HCT116 (cell line): ENCODE results near the gene TLR3. TPM values are rescaled to one million over a fixed set of nuclear protein-coding genes. Genes with fewer than 3 reads are reported as not detected.

Experiments used
- ATAC-seq: fragments of 200-7000 bp; cut with Tn5 transposase; 2 replicates; pipeline ENCODE4 v1.9.1; 2020; ENCODE audit warnings: mild to moderate bottlenecking, moderate library complexity
- Bru-seq: library from RNA; stranded (reverse); fragments of 400-500 nt; gene quantifications from one replicate; lab custom pipeline; 2021; lab: Mats Ljungman, UMichigan
- BruChase-seq, 2 experiments: library from RNA; stranded (reverse); fragments of 400-500 nt; gene quantifications; one replicate each; lab custom pipeline; 2021; lab: Mats Ljungman, UMichigan
- BruUV-seq: library from RNA; stranded (reverse); fragments of 400-500 nt; replicated peaks from 2 replicates; lab custom pipeline; 2021; lab: Mats Ljungman, UMichigan
- CTCF ChIA-PET: fragments of 300-600 bp; sonication (Branson Sonifier 250); formaldehyde crosslinking; loops from one replicate; lab custom pipeline; 2021; ENCODE audit warnings: antibody characterized with exemption; lab: Charles Lee
- POLR2A ChIA-PET: fragments of 300-600, 350-600 bp; sonication (Branson Sonifier 250); formaldehyde crosslinking; loops from one replicate; lab custom pipeline; 2021; ENCODE audit warnings: antibody characterized with exemption; lab: Charles Lee
- RAD21 ChIA-PET, 2 experiments: fragments of 300-600 bp; sonication (Branson Sonifier 250); formaldehyde crosslinking; loops; one replicate each; lab custom pipeline; 2023; ENCODE audit warnings: low total read pairs in 2 of 2; ENCODE audit not compliant: uncharacterized antibody in 2 of 2, unreplicated experiment in 2 of 2, low non-redundant PET in 1 of 2; lab: Charles Lee
- DNase-seq: peaks from one replicate; pipeline ENCODE4 v3.0.0-alpha.2; 2010; ENCODE audit warnings: low read depth, low spot score
- H2AFZ ChIP-seq: fragments of 200-600 bp; shearing (Covaris generic), sonication (generic); 2 replicates; pipeline ENCODE4 v1.6.1; 2017; ENCODE audit warnings: low read depth, mixed run types, mixed read lengths, antibody characterized with exemption, low read length; ENCODE audit not compliant: poor library complexity, severe bottlenecking
- H3K27ac ChIP-seq: 2 replicates; pipeline ENCODE4 v1.5.1; 2012; ENCODE audit warnings: low read depth, low read length
- H3K27me3 ChIP-seq: fragments of 200-600 bp; sonication (generic); 2 replicates; pipeline ENCODE4 v1.6.1; 2016; ENCODE audit warnings: mixed run types, low read length, mixed read lengths; ENCODE audit not compliant: insufficient read depth
- H3K36me3 ChIP-seq, 2 experiments: fragments of 200-500 bp in 1 of 2; fragments of 200-600 bp in 1 of 2; sonication (Bioruptor generic) in 1 of 2; sonication (generic) in 1 of 2; 2 replicates each; pipeline versions ENCODE4 v1.5.1 to v1.6.1; 2014 to 2016; ENCODE audit warnings: low read length in 2 of 2, inconsistent platforms in 1 of 2, mixed read lengths in 1 of 2, mixed run types in 1 of 2; ENCODE audit not compliant: insufficient read depth in 2 of 2, control insufficient read depth in 1 of 2
- H3K4me1 ChIP-seq, 2 experiments: fragments of 200-600 bp in 1 of 2; sonication (generic) in 1 of 2; 2 replicates each; pipeline versions ENCODE4 v1.5.1 to v1.6.1; 2012 to 2017; ENCODE audit warnings: low read length in 2 of 2, inconsistent platforms in 1 of 2, mild to moderate bottlenecking in 1 of 2, mixed read lengths in 1 of 2, mixed run types in 1 of 2, moderate library complexity in 1 of 2; ENCODE audit not compliant: insufficient read depth in 2 of 2, control insufficient read depth in 1 of 2
- H3K4me2 ChIP-seq: fragments of 200-600 bp; sonication (generic); 2 replicates; pipeline ENCODE4 v1.6.1; 2017; ENCODE audit warnings: mixed run types, low read length, mixed read lengths
- H3K4me3 ChIP-seq, 2 experiments: fragments of 200-600 bp in 1 of 2; sonication (generic) in 1 of 2; replicated peaks in 1 of 2; 2 replicates each; pipeline ENCODE4 v1.5.1; 2011 to 2016; ENCODE audit warnings: low read length in 2 of 2, control low read depth in 1 of 2, low read depth in 1 of 2, mild to moderate bottlenecking in 1 of 2, mixed read lengths in 1 of 2, mixed run types in 1 of 2
- H3K79me2 ChIP-seq: fragments of 200-600 bp; sonication (generic); 2 replicates; pipeline ENCODE4 v1.6.1; 2017; ENCODE audit warnings: mild to moderate bottlenecking, mixed run types, low read length, moderate library complexity, mixed read lengths; ENCODE audit not compliant: insufficient read depth
- H3K9ac ChIP-seq: fragments of 200-600 bp; sonication (generic); 2 replicates; pipeline ENCODE4 v1.6.1; 2016; ENCODE audit warnings: low read length, mixed read lengths
- H3K9me2 ChIP-seq: fragments of 200-600 bp; sonication (generic), shearing (Covaris generic); 2 replicates; pipeline ENCODE4 v1.6.1; 2017; ENCODE audit warnings: mixed run types, mild to moderate bottlenecking, moderate library complexity; ENCODE audit not compliant: insufficient read depth
- H3K9me3 ChIP-seq, 2 experiments: fragments of 200-500 bp in 1 of 2; fragments of 200-600 bp in 1 of 2; sonication (Bioruptor generic) in 1 of 2; sonication (generic) in 1 of 2; 2 replicates each; pipeline ENCODE4 v1.6.1; 2014 to 2017; ENCODE audit warnings: low read length in 2 of 2, mixed read lengths in 2 of 2, inconsistent platforms in 1 of 2, low read depth in 1 of 2, mild to moderate bottlenecking in 1 of 2, mixed run types in 1 of 2, moderate library complexity in 1 of 2; ENCODE audit not compliant: control insufficient read depth in 1 of 2, insufficient read depth in 1 of 2
- H4K20me1 ChIP-seq: fragments of 200-600 bp; sonication (generic), shearing (Covaris generic); 2 replicates; pipeline ENCODE4 v1.6.1; 2017; ENCODE audit warnings: mixed run types, mild to moderate bottlenecking, moderate library complexity; ENCODE audit not compliant: insufficient read depth
- EGR1 ChIP-seq: IDR thresholded peaks from 2 replicates; pipeline ENCODE4 v1.6.1; 2012; ENCODE audit warnings: low read depth
- FOSL1 ChIP-seq: IDR thresholded peaks from 2 replicates; pipeline ENCODE4 v1.6.1; 2012; ENCODE audit warnings: low read depth
- JUND ChIP-seq: IDR thresholded peaks from 2 replicates; pipeline ENCODE4 v1.6.1; 2012
- SP1 ChIP-seq: IDR thresholded peaks from 2 replicates; pipeline ENCODE4 v1.6.1; 2012; ENCODE audit warnings: low read depth
- ZNF274 ChIP-seq: fragments of 200-500 bp; sonication (Bioruptor generic); IDR thresholded peaks from 2 replicates; pipeline ENCODE4 v1.6.1; 2014; ENCODE audit warnings: mild to moderate bottlenecking, low read depth, low read length, inconsistent platforms
- intact Hi-C: fragments of 100-400 bp; cut with micrococcal nuclease; formaldehyde crosslinking; loops from 2 replicates; pipeline ENCODE4 v1.10.0; 2022
- long read RNA-seq: library from polyadenylated mRNA; unstranded; transcript quantifications from one replicate; pipeline ENCODE4 v2.0.0, GENCODE V29; 2021; ENCODE audit not compliant: unreplicated experiment
- polyA plus RNA-seq: library from polyadenylated mRNA; unstranded; fragments of >200 nt; gene quantifications from 2 replicates; pipeline ENCODE4 v1.2.1, GENCODE V29; 2012; ENCODE audit warnings: missing spikeins
- total RNA-seq: library from RNA; stranded (reverse); gene quantifications from one replicate; pipeline ENCODE4 v1.2.1, GENCODE V29; 2021; ENCODE audit not compliant: unreplicated experiment
- TF ChIP-seq, protein P1 (sequence below), 3 experiments: fragments of 200-600 bp in 1 of 3; sonication (generic) in 1 of 3; IDR thresholded peaks in 2 of 3; conservative IDR thresholded peaks in 1 of 3; 2 replicates each; pipeline ENCODE4 v1.5.1; 2012 to 2017; ENCODE audit warnings: low read depth in 2 of 3, low read length in 2 of 3, antibody characterized with exemption in 1 of 3, borderline replicate concordance in 1 of 3, control low read depth in 1 of 3, mild to moderate bottlenecking in 1 of 3, mixed read lengths in 1 of 3, mixed run types in 1 of 3, moderate library complexity in 1 of 3; ENCODE audit not compliant: insufficient read depth in 1 of 3

The TLR3 gene
- total RNA-seq (1.3 TPM), Bru-seq, nascent RNA (percentile 33 among the genes with signal in this experiment), BruChase-seq, experiment 1, labeled RNA remaining after a 6-hour chase (percentile 40 among the genes with signal in this experiment), BruChase-seq, experiment 2, labeled RNA remaining after a 2-hour chase (percentile 43 among the genes with signal in this experiment)
- 0.25 and 0.57 TPM in 2 replicates for polyA plus RNA-seq
- long read RNA-seq, full-length matches to known transcripts, result 1 of 1 reads
- long read RNA-seq, partial matches to known transcripts, result 0 of 1 reads
- long read RNA-seq, other reads (novel, unspliced or antisense), result 0 of 1 reads

DNA sequence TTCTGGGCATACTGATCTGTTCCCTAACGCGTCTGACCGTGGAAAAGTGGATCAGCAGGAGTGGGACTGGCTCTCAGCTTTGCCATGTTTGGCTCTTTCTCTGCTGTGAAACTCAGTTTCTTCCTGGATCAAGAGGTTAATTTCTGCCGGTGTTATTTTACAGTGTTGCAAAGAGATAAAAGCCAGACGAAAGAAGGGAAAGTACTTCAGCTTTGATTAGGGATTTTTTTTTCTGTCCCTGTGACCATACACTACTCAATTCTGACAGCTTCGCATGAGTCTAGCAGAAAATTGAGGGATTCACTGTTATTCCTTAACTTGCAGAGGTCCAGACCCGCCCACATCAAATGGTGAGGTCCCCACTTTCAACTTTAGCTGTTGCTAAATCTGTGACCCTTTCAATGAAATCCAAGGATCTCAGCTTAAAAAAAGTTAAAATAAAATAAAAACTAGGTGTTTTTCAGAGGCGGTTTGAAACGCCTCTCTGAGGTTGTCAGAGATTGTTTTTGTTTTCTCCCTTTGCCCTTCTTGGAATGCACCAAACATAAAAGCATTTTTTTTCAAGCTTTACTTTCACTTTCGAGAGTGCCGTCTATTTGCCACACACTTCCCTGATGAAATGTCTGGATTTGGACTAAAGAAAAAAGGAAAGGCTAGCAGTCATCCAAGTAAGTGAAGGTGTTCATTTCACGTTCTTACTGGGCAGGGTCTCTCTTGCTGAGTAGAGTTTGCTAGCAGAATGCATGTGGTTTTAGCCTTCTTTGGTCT lies at the start of gene TLR3:
TSS of gene TLR3 (plus strand) at position 576 of the 768 bp plus-strand sequence. CDS start 7,464 bp downstream, outside the sequence.
- no peaks in the 10 kb centered on the region for H4K20me1 ChIP-seq
- ChIA-PET POLR2A (interaction anchor here (0.9 to 1.3 kb wide), 3 partner anchors 12 to 68 kb away, joined by 3 to 7 read pairs (median 5); no protein-coding TSS in a partner anchor), CTCF (interaction anchor here (0.9 to 5.6 kb wide), 11 partner anchors 10 to 518 kb away, joined by 3 to 97 read pairs (median 5); no protein-coding TSS in a partner anchor), RAD21 (interaction anchor here (1.4 to 2.2 kb wide), 3 partner anchors 63 to 69 kb away, joined by 3 to 10 read pairs (median 8); no protein-coding TSS in a partner anchor)
- peak within 1 kb of the TSS; percentile 74 for H3K4me2 ChIP-seq
- peak within 1 kb of the TSS; percentile 95 for H2AFZ ChIP-seq
- no TSS peak for BruUV-seq
- H3K9ac ChIP-seq, result peak within 1 kb of the TSS; percentile 24
- H3K27me3 ChIP-seq, result no peaks in the 10 kb centered on the region
- intact Hi-C loops, result loop anchor here (1.0 to 2.0 kb wide), 2 partner anchors 69 to 132 kb away; no protein-coding TSS in a partner anchor
- TF ChIP-seq FOSL1 (no peak), EGR1 (peak; percentile 18; the same call in 1 of the 2 replicates), JUND (no peak), SP1 (no peak), ZNF274 (no peak)
- TF ChIP-seq, protein P1, sequence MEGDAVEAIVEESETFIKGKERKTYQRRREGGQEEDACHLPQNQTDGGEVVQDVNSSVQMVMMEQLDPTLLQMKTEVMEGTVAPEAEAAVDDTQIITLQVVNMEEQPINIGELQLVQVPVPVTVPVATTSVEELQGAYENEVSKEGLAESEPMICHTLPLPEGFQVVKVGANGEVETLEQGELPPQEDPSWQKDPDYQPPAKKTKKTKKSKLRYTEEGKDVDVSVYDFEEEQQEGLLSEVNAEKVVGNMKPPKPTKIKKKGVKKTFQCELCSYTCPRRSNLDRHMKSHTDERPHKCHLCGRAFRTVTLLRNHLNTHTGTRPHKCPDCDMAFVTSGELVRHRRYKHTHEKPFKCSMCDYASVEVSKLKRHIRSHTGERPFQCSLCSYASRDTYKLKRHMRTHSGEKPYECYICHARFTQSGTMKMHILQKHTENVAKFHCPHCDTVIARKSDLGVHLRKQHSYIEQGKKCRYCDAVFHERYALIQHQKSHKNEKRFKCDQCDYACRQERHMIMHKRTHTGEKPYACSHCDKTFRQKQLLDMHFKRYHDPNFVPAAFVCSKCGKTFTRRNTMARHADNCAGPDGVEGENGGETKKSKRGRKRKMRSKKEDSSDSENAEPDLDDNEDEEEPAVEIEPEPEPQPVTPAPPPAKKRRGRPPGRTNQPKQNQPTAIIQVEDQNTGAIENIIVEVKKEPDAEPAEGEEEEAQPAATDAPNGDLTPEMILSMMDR (IDR thresholded peaks at IDR 0.05 in 2 of 3, conservative IDR thresholded peaks at IDR 0.05 in 1 of 3; ENCODE audit: borderline replicate concordance in 1 of 3, insufficient read depth in 1 of 3, low read depth in 2 of 3, low read length in 2 of 3), result no peak
- H3K27ac ChIP-seq, result no peak within 1 kb of the TSS
- H3K4me1 ChIP-seq, result peaks cover 0 to 18% of the 10 kb centered on the region in 2 experiments; a peak in 3 of 4 replicates
- ATAC-seq (peak; percentile 29), DNase-seq (no peak)
- no peaks in the 10 kb centered on the region for H3K79me2 ChIP-seq
- H3K4me3 ChIP-seq, result peak within 1 kb of the TSS; percentile 39 to 53
- no peaks in the 10 kb centered on the region for H3K9me2 ChIP-seq
- H3K9me3 ChIP-seq, result no peaks in the 10 kb centered on the region
- no peaks in the 10 kb centered on the region for H3K36me3 ChIP-seq
